Fibroblast of lung (primary cell): ENCODE data around the gene GIPC3.
A peak's percentile ranks its signal among the peaks of the same experiment; 100 is the strongest.

Source experiments
- CTCF ChIP-seq, 2 donors: IDR thresholded peaks in 1 of 2; conservative IDR thresholded peaks in 1 of 2; 1 replicate in 1 of 2; 2 replicates in 1 of 2; pipeline ENCODE4 v1.5.1; 2011 to 2012; ENCODE audit warnings: low read length in 2 of 2, control low read depth in 1 of 2, inconsistent platforms in 1 of 2, low read depth in 1 of 2, mild to moderate bottlenecking in 1 of 2
- EZH2 ChIP-seq: IDR thresholded peaks from 2 replicates; pipeline ENCODE4 v1.5.1; 2012; ENCODE audit warnings: low read length, control low read depth, mild to moderate bottlenecking; ENCODE audit errors: missing control alignments

DNA sequence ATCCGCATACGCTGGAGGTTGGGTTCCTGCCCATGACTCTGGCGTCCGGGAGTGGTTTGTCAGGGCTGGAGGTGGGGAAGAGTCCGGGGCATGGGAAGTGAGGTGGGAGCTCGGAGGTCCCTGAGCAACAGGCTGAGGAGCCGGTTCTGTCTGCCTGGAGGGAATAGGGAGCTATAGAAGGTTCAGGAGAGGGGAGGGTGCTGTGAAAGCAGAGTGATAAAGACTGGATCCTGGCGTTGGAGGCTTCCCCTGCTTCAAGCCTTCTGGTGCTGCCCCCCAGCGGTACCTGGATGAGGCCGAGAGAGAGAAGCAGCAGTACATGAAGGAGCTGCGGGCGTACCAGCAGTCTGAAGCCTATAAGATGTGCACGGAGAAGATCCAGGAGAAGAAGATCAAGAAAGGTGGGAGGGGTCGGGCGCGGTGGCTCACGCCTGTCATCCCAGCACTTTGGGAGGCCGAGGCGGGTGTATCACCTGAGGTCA, 10.0 kb upstream of the GIPC3 start:
- TF ChIP-seq CTCF (conservative IDR thresholded peaks at IDR 0.05 in 1 of 2, IDR thresholded peaks at IDR 0.05 in 1 of 2; ENCODE audit: low read depth in 1 of 2, low read length in 2 of 2) (peak in 1 of 2 donors; percentile 30), EZH2 (no peak)
